HepG2 (cell line): ENCODE results near the gene SKIL.

Experiments
- DNMT1 ChIP-seq: sonication (generic); formaldehyde crosslinking; IDR thresholded peaks from 2 replicates; pipeline ENCODE4 v1.5.1; 2020; ENCODE audit warnings: mild to moderate bottlenecking, missing genetic modification reagents
- RAD21 ChIP-seq: fragments of 450-650 bp; formaldehyde crosslinking; IDR thresholded peaks from 2 replicates; pipeline ENCODE4 v1.5.0; 2020; ENCODE audit warnings: mild to moderate bottlenecking
- TARDBP ChIP-seq: sonication (generic); formaldehyde crosslinking; IDR thresholded peaks from 2 replicates; pipeline ENCODE4 v1.8.0; 2022; ENCODE audit warnings: mild to moderate bottlenecking, missing genetic modification reagents
- ZFY ChIP-seq: sonication (generic); formaldehyde crosslinking; IDR thresholded peaks from 2 replicates; pipeline ENCODE4 v1.4.0; 2020; ENCODE audit warnings: missing genetic modification reagents
- ZNF414 ChIP-seq: sonication (generic); formaldehyde crosslinking; IDR thresholded peaks from 2 replicates; pipeline ENCODE4 v1.5.0; 2020; ENCODE audit warnings: missing genetic modification reagents

GRCh38 chr3:170372190-170372879 lies 14.8 kb downstream of the SKIL start:
- TF ChIP-seq ZFY (CRISPR knock-in tag) (no peak), RAD21 (CRISPR knock-in tag) (no peak), DNMT1 (CRISPR knock-in tag) (no peak), TARDBP (CRISPR knock-in tag) (no peak), ZNF414 (CRISPR knock-in tag) (no peak)
